GM12878 (cell line): ENCODE measurements around the gene BRSK2. TPM values are rescaled to one million over a fixed set of nuclear protein-coding genes. Genes with fewer than 3 reads are reported as not detected.

Source experiments
- ATAC-seq: fragments of 200-7000 bp; cut with Tn5 transposase; 3 replicates; pipeline ENCODE4 v1.9.1; 2020; ENCODE audit warnings: mild to moderate bottlenecking, moderate library complexity
- BruUV-seq: library from RNA; stranded (reverse); fragments of 400-500 nt; replicated peaks from 2 replicates; lab custom pipeline; 2021; lab: Mats Ljungman, UMichigan
- CTCF ChIA-PET: fragments of 300-600 bp; sonication (Branson Sonifier 250); formaldehyde crosslinking; extraction: SDS; loops from one replicate; lab custom pipeline; 2021; ENCODE audit warnings: inconsistent platforms; lab: Yijun Ruan, JAX
- POLR2A ChIA-PET: fragments of 350-600 bp; formaldehyde crosslinking; extraction: SDS; loops from one replicate; lab custom pipeline; 2021; ENCODE audit warnings: inconsistent platforms; lab: Charles Lee
- RAD21 ChIA-PET: fragments of 300-600 bp; sonication (Branson Sonifier 250); formaldehyde crosslinking; loops from one replicate; lab custom pipeline; 2023; ENCODE audit warnings: antibody characterized with exemption; ENCODE audit not compliant: unreplicated experiment; lab: Charles Lee
- SMC1A ChIA-PET: fragments of 300-600 bp; sonication (Branson Sonifier 250); formaldehyde crosslinking; loops from one replicate; lab custom pipeline; 2023; ENCODE audit not compliant: unreplicated experiment, uncharacterized antibody; lab: Charles Lee
- DNase-seq: peaks from one replicate; pipeline ENCODE4 v3.0.0-alpha.2; 2011; ENCODE audit warnings: low read depth, low spot score
- FAIRE-seq: peaks from 3 replicates; lab custom pipeline; 2011; peaks lifted over from hg19 to GRCh38; lab: Jason Lieb, UNC
- H2AFZ ChIP-seq: 2 replicates; pipeline ENCODE4 v1.6.0; 2011; ENCODE audit warnings: low read depth, low read length, control low read depth; ENCODE audit not compliant: control insufficient read depth
- H3K27ac ChIP-seq: 2 replicates; pipeline ENCODE4 v1.5.1; 2011; ENCODE audit warnings: control low read depth; ENCODE audit not compliant: control insufficient read depth, insufficient read depth
- H3K27me3 ChIP-seq, 2 experiments: replicated peaks in 1 of 2; 2 replicates each; pipeline versions ENCODE4 v1.6.0 to v1.6.1; 2011; ENCODE audit warnings: low read length in 1 of 2; ENCODE audit not compliant: control insufficient read depth in 2 of 2, insufficient read depth in 2 of 2
- H3K36me3 ChIP-seq, 2 experiments: 2 replicates each; pipeline ENCODE4 v1.5.1; 2011; ENCODE audit warnings: low read length in 1 of 2; ENCODE audit not compliant: control insufficient read depth in 2 of 2, insufficient read depth in 2 of 2
- H3K4me1 ChIP-seq: 2 replicates; pipeline ENCODE4 v1.6.1; 2011; ENCODE audit warnings: mild to moderate bottlenecking, low read length, moderate library complexity, mixed read lengths; ENCODE audit not compliant: control insufficient read depth, insufficient read depth
- H3K4me2 ChIP-seq: 2 replicates; pipeline ENCODE4 v1.6.0; 2011; ENCODE audit warnings: control low read depth; ENCODE audit not compliant: control insufficient read depth, insufficient read depth
- H3K4me3 ChIP-seq: fragments of 200-600 bp; sonication (generic); 2 replicates; pipeline ENCODE4 v1.5.1; 2016
- H3K79me2 ChIP-seq: 2 replicates; pipeline ENCODE4 v1.6.0; 2011; ENCODE audit warnings: low read length; ENCODE audit not compliant: control insufficient read depth, insufficient read depth
- H3K9ac ChIP-seq: 2 replicates; pipeline ENCODE4 v1.8.0; 2011; ENCODE audit warnings: low read length, control low read depth, mixed read lengths; ENCODE audit not compliant: control insufficient read depth, insufficient read depth
- H3K9me3 ChIP-seq: replicated peaks from 3 replicates; pipeline ENCODE4 v1.5.1; 2011; ENCODE audit warnings: mild to moderate bottlenecking, low read length; ENCODE audit not compliant: control insufficient read depth, insufficient read depth
- H4K20me1 ChIP-seq: 2 replicates; pipeline ENCODE4 v1.6.0; 2011; ENCODE audit not compliant: control insufficient read depth, insufficient read depth
- SP1 ChIP-seq: IDR thresholded peaks from one replicate; pipeline ENCODE4 v1.6.1; 2011; ENCODE audit warnings: low read depth, low read length
- WGBS: methylation state at CpG from one replicate; pipeline ENCODE4 v1.1.6; 2016; ENCODE audit warnings: low lambda C conversion rate; ENCODE audit not compliant: insufficient replicate concordance, insufficient coverage; ENCODE audit errors: missing lambda C conversion rate; 5-methylcytosine and 5-hydroxymethylcytosine counted together
- in situ Hi-C: fragments of 300-500 bp; cut with MboI; formaldehyde crosslinking; loops from 9 replicates; pipeline ENCODE4 v1.14.3; 2018; ENCODE audit warnings: mixed read lengths
- intact Hi-C: fragments of 100-400 bp; cut with micrococcal nuclease; formaldehyde crosslinking; loops from one replicate; pipeline ENCODE4 v1.14.2; 2022; ENCODE audit not compliant: unreplicated experiment
- polyA plus RNA-seq, 11 experiments: library from polyadenylated mRNA; depleted of rRNA in 4 of 11; unstranded in 6 of 11; stranded (reverse) in 5 of 11; fragments of >200 nt; fragmentation: Nextera tagmentation in 4 of 11; fragmentation: Illumina TruSeq in 1 of 11; extraction: Ambion mirVana in 4 of 11; extraction: Trizol in 1 of 11; gene quantifications; 1 replicate in 1 of 11; 2 replicates in 10 of 11; pipeline versions ENCODE4 v1.2.1 to v1.2.3, GENCODE V29; 2011 to 2016; ENCODE audit warnings: inconsistent platforms in 2 of 11, missing spikeins in 2 of 11, low read depth in 1 of 11
- total RNA-seq, 4 experiments: library from RNA; depleted of rRNA in 3 of 4; stranded (reverse); fragments of >200 nt in 3 of 4; fragmentation: Illumina TruSeq in 1 of 4; extraction: Trizol in 1 of 4; gene quantifications; 2 replicates each; pipeline versions ENCODE4 v1.2.1 to v1.2.3, GENCODE V29; 2013 to 2021
- TF ChIP-seq, protein P1 (sequence below): IDR thresholded peaks from 2 replicates; pipeline ENCODE4 v1.6.1; 2011; ENCODE audit warnings: mild to moderate bottlenecking, low read depth, low read length, moderate library complexity; ENCODE audit not compliant: insufficient replicate concordance
- TF ChIP-seq, protein P2 (sequence below): fragments of 450-650 bp; IDR thresholded peaks from 2 replicates; pipeline ENCODE4 v1.6.1; 2014; ENCODE audit warnings: mild to moderate bottlenecking

Gene BRSK2
- total and polyA plus RNA-seq, 10 of the 15 experiments (the other 5 are each of a cell fraction or from before 2014, with no cell fraction given): 0.13 TPM; not detected in 9

DNA sequence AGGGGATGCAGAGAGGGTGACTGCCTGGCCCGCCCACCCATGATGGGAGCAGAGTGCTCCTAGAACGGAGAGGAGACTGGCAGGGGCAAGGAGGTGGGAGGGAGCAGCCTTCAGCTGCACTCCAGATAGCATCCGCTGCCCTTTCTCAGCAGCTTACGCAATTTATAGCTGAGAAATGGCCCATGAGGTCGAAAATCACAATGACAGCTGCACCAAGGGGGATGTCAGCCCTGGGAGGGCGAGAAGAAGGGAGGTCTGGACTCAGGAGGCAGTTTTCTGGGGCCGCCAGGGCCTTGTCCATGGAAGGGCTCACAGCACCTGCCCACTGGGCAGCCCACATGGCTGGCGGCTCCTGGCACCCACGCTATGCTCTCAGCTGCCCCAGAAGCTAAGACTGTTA lies 114.4 kb downstream of the BRSK2 start:
- RAD21 ChIA-PET: no interaction called here
- CTCF ChIA-PET: no interaction called here
- in situ Hi-C loops (no loop called here), intact Hi-C loops (no loop called here)
- peaks cover 0 to 2% of the 10 kb centered on the region in 2 experiments; a peak in 2 of 4 replicates for H3K36me3 ChIP-seq
- no peak for ATAC-seq
- SMC1A ChIA-PET: no interaction called here
- BruUV-seq: no TSS peak
- H3K27ac ChIP-seq: no peak overlapping the region
- no peaks in the 10 kb centered on the region for H3K4me1 ChIP-seq
- POLR2A ChIA-PET: no interaction called here
- H2AFZ ChIP-seq: no peak overlapping the region
- no peaks in the 10 kb centered on the region; the same call in none of the 2 replicates for H3K79me2 ChIP-seq
- H3K9me3 ChIP-seq: no peaks in the 10 kb centered on the region; the same call in 2 of the 3 replicates
- no peak overlapping the region for H3K4me3 ChIP-seq
- no peak overlapping the region for H3K9ac ChIP-seq
- no peaks in the 10 kb centered on the region for H3K27me3 ChIP-seq
- 0 out of 2 replicates have a peak, but pooled peaks cover under 1% of the 10 kb centered on the region for H4K20me1 ChIP-seq
- FAIRE-seq: no peak
- 83% methylated on average over 9 of the region's 9 CpGs for WGBS
- TF ChIP-seq, protein P1, sequence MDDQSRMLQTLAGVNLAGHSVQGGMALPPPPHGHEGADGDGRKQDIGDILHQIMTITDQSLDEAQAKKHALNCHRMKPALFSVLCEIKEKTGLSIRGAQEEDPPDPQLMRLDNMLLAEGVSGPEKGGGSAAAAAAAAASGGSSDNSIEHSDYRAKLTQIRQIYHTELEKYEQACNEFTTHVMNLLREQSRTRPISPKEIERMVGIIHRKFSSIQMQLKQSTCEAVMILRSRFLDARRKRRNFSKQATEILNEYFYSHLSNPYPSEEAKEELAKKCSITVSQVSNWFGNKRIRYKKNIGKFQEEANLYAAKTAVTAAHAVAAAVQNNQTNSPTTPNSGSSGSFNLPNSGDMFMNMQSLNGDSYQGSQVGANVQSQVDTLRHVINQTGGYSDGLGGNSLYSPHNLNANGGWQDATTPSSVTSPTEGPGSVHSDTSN: no peak
- TF ChIP-seq, protein P2, sequence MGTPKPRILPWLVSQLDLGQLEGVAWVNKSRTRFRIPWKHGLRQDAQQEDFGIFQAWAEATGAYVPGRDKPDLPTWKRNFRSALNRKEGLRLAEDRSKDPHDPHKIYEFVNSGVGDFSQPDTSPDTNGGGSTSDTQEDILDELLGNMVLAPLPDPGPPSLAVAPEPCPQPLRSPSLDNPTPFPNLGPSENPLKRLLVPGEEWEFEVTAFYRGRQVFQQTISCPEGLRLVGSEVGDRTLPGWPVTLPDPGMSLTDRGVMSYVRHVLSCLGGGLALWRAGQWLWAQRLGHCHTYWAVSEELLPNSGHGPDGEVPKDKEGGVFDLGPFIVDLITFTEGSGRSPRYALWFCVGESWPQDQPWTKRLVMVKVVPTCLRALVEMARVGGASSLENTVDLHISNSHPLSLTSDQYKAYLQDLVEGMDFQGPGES: no peak
- TF ChIP-seq SP1: no peak
- no peak overlapping the region for H3K4me2 ChIP-seq
- no peak for DNase-seq
